Common myeloid progenitor, CD34-positive (primary cell): ENCODE measurements around the gene COL15A1.

Experiments
- CTCF ChIA-PET: fragments of 350-600 bp; sonication (Branson Sonifier 250); formaldehyde crosslinking; loops from one replicate; lab custom pipeline; 2021; ENCODE audit warnings: antibody characterized with exemption; lab: Charles Lee
- POLR2A ChIA-PET: fragments of 350-600 bp; sonication (Branson Sonifier 250); formaldehyde crosslinking; loops from one replicate; lab custom pipeline; 2021; ENCODE audit warnings: antibody characterized with exemption; lab: Charles Lee
- DNase-seq, 3 donors: peaks; one replicate each; pipeline versions ENCODE4 v3.0.0 to v3.0.0-alpha.2; 2013
- H3K27ac ChIP-seq, 2 experiments: 1 replicate in 1 of 2; 2 replicates in 1 of 2; pipeline ENCODE4 v1.7.0; 2013; ENCODE audit warnings: inconsistent platforms in 2 of 2, low read length in 2 of 2, mild to moderate bottlenecking in 2 of 2, low read depth in 1 of 2, moderate library complexity in 1 of 2; ENCODE audit not compliant: severe bottlenecking in 2 of 2, insufficient read depth in 1 of 2, poor library complexity in 1 of 2
- H3K27me3 ChIP-seq, 5 experiments: replicated peaks in 2 of 5; 1 replicate in 3 of 5; 2 replicates in 2 of 5; pipeline versions ENCODE4 v1.6.1 to v1.7.0; 2013; ENCODE audit warnings: low read length in 4 of 5, mild to moderate bottlenecking in 2 of 5, moderate library complexity in 2 of 5, inconsistent platforms in 1 of 5; ENCODE audit not compliant: insufficient read depth in 5 of 5, control insufficient read depth in 4 of 5
- H3K36me3 ChIP-seq, 4 experiments: 1 replicate in 2 of 4; 2 replicates in 2 of 4; pipeline versions ENCODE4 v1.6.1 to v1.7.0; 2013; ENCODE audit warnings: low read length in 3 of 4, control low read depth in 1 of 4, mild to moderate bottlenecking in 1 of 4; ENCODE audit not compliant: control insufficient read depth in 4 of 4, insufficient read depth in 4 of 4
- H3K4me1 ChIP-seq, 4 experiments: 1 replicate in 3 of 4; 2 replicates in 1 of 4; pipeline versions ENCODE4 v1.6.1 to v1.7.1; 2013; ENCODE audit warnings: low read length in 3 of 4, mild to moderate bottlenecking in 3 of 4, control low read depth in 1 of 4, inconsistent platforms in 1 of 4, moderate library complexity in 1 of 4; ENCODE audit not compliant: control insufficient read depth in 4 of 4, insufficient read depth in 4 of 4; ENCODE audit errors: control extremely low read depth in 1 of 4
- H3K4me3 ChIP-seq, 7 experiments: 1 replicate in 4 of 7; 2 replicates in 3 of 7; pipeline versions ENCODE4 v1.5.1 to v1.7.0; 2013; ENCODE audit warnings: mild to moderate bottlenecking in 7 of 7, low read length in 6 of 7, moderate library complexity in 6 of 7, inconsistent platforms in 2 of 7, low read depth in 2 of 7, control low read depth in 1 of 7; ENCODE audit not compliant: insufficient read depth in 4 of 7, control insufficient read depth in 1 of 7; ENCODE audit errors: extremely low read depth in 1 of 7
- H3K9me3 ChIP-seq, 5 experiments: 1 replicate in 4 of 5; 2 replicates in 1 of 5; pipeline versions ENCODE4 v1.6.1 to v1.7.1; 2013; ENCODE audit warnings: low read length in 4 of 5, mild to moderate bottlenecking in 2 of 5, inconsistent platforms in 1 of 5, low read depth in 1 of 5, moderate library complexity in 1 of 5; ENCODE audit not compliant: control insufficient read depth in 4 of 5, insufficient read depth in 2 of 5; ENCODE audit errors: control extremely low read depth in 1 of 5
- WGBS: methylation state at CpG from one replicate; pipeline ENCODE4 v1.1.5; 2013; ENCODE audit not compliant: insufficient coverage; 5-methylcytosine and 5-hydroxymethylcytosine counted together

The COL15A1 gene

GRCh38 chr9:98967680-98968079 is 24.0 kb downstream of the COL15A1 start:
- Histone ChIP-seq H3K27ac (no peak overlapping the region), H3K4me3 (no peak overlapping the region), H3K27me3 (peaks cover 0 to 6% (median 2%) of the 10 kb centered on the region in 5 experiments), H3K36me3 (no peaks in the 10 kb centered on the region), H3K4me1 (no peaks in the 10 kb centered on the region), H3K9me3 (no peaks in the 10 kb centered on the region)
- POLR2A ChIA-PET: no interaction called here
- 100% methylated on average over 4 of the region's 4 CpGs for WGBS
- no peak for DNase-seq
- CTCF ChIA-PET: interaction anchor here (1.1 kb wide), 1 partner anchor 10 kb away, joined by 3 read pairs; no protein-coding TSS in a partner anchor

- H3K27ac ChIP-seq: no peak overlapping the region
- DNase-seq: no peak
- peaks cover 0 to 4% (median under 1%) of the 10 kb centered on the region in 5 experiments for H3K27me3 ChIP-seq
- no peaks in the 10 kb centered on the region for H3K9me3 ChIP-seq
- 81% methylated on average over 5 of the region's 6 CpGs for WGBS
- ChIA-PET POLR2A (no interaction called here), CTCF (no interaction called here)
- no peaks in the 10 kb centered on the region for H3K36me3 ChIP-seq
- H3K4me1 ChIP-seq: no peaks in the 10 kb centered on the region
- no peak overlapping the region for H3K4me3 ChIP-seq
These were observed 25.1 kb downstream of the COL15A1 start for GRCh38 chr9:98968601-98969337.

GRCh38 chr9:98970532-98971041 is 26.9 kb downstream of the COL15A1 start:
- 98% methylated on average over 6 of the region's 7 CpGs for WGBS
- Histone ChIP-seq H3K36me3 (no peaks in the 10 kb centered on the region), H3K9me3 (no peaks in the 10 kb centered on the region), H3K4me1 (peaks cover 0 to 9% (median 5%) of the 10 kb centered on the region in 4 experiments), H3K4me3 (no peak overlapping the region), H3K27ac (no peak overlapping the region), H3K27me3 (peaks cover 0 to 10% (median 2%) of the 10 kb centered on the region in 5 experiments)
- ChIA-PET CTCF (no interaction called here), POLR2A (no interaction called here)
- DNase-seq: no peak

GRCh38 chr9:98971168-98971914 is 27.6 kb downstream of the COL15A1 start:
- H3K4me1 ChIP-seq: peaks cover 0 to 9% (median 5%) of the 10 kb centered on the region in 4 experiments
- 94% methylated on average over 18 of the region's 20 CpGs for WGBS
- no peaks in the 10 kb centered on the region for H3K9me3 ChIP-seq
- no peak overlapping the region for H3K4me3 ChIP-seq
- no peaks in the 10 kb centered on the region for H3K36me3 ChIP-seq
- peaks cover 0 to 14% (median 0%) of the 10 kb centered on the region in 5 experiments for H3K27me3 ChIP-seq
- no peak for DNase-seq
- POLR2A ChIA-PET: no interaction called here
- CTCF ChIA-PET: interaction anchor here (7.7 kb wide), 1 partner anchor 168 kb away, joined by 77 read pairs; no protein-coding TSS in a partner anchor
- H3K27ac ChIP-seq: no peak overlapping the region

- peaks cover 0 to 9% (median 5%) of the 10 kb centered on the region in 4 experiments for H3K4me1 ChIP-seq
- DNase-seq: no peak
- POLR2A ChIA-PET: no interaction called here
- H3K9me3 ChIP-seq: no peaks in the 10 kb centered on the region
- no peaks in the 10 kb centered on the region for H3K36me3 ChIP-seq
- no peak overlapping the region for H3K27ac ChIP-seq
- 93% methylated on average over 4 of the region's 6 CpGs for WGBS
- H3K27me3 ChIP-seq: peaks cover 0 to 14% (median 0%) of the 10 kb centered on the region in 5 experiments
- no peak overlapping the region for H3K4me3 ChIP-seq
- CTCF ChIA-PET: interaction anchor here (7.2 to 7.7 kb wide), 2 partner anchors 25 to 168 kb away, joined by 44 to 77 read pairs; no protein-coding TSS in a partner anchor
These were observed 28.2 kb downstream of the COL15A1 start for GRCh38 chr9:98971915-98972223.

GRCh38 chr9:98972716-98973115 is 29.0 kb downstream of the COL15A1 start:
- POLR2A ChIA-PET: no interaction called here

More at GRCh38 chr9:98972716-98973115, 29.0 kb downstream of the COL15A1 start:
- peaks cover 0 to 9% (median 5%) of the 10 kb centered on the region in 4 experiments for H3K4me1 ChIP-seq
- CTCF ChIA-PET: interaction anchor here (0.9 to 7.7 kb wide), 6 partner anchors 8 to 657 kb away, joined by 3 to 77 read pairs (median 12); no protein-coding TSS in a partner anchor
- 44% methylated on average over 3 of the region's 3 CpGs for WGBS
- peaks cover 0 to 14% (median 0%) of the 10 kb centered on the region in 5 experiments for H3K27me3 ChIP-seq
- no peak overlapping the region for H3K4me3 ChIP-seq
- no peak for DNase-seq
- no peaks in the 10 kb centered on the region for H3K36me3 ChIP-seq
- no peak overlapping the region for H3K27ac ChIP-seq
- H3K9me3 ChIP-seq: no peaks in the 10 kb centered on the region
